GM20431 (cell line): ENCODE data around the gene OIT3.

Experiments used
- in situ Hi-C: fragments of 300-500 bp; cut with MseI, MboI; formaldehyde crosslinking; loops from one replicate; pipeline ENCODE4 v1.15.0; 2020; ENCODE audit warnings: low sequenced_read_pairs; ENCODE audit not compliant: unreplicated experiment

OIT3 gene

DNA sequence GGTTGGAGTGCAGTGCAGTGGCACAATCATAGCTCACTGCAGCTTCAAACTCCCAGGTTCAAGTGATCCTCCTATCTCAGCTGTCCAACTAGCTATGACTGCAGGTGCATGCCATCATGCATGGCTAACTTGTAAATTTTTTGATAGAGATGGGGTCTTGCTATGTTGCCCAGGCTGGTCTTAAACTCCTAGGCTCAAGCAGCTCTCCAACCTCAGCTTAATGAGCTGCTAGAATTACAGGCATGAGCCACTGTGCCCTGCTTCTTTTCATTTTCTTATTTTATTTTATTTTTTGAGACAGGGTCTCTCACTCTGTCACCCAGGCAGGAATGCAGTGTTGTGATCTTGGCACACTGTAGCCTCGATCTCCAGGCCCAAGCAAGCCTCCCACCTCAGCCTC is 53.4 kb downstream of the OIT3 start:
- in situ Hi-C loops, result no loop called here

GRCh38 chr10:72948762-72949161 is 55.2 kb downstream of the OIT3 start:
- in situ Hi-C loops, result no loop called here

GRCh38 chr10:72951760-72952159 is 58.2 kb downstream of the OIT3 start:
- in situ Hi-C loops, result no loop called here

DNA sequence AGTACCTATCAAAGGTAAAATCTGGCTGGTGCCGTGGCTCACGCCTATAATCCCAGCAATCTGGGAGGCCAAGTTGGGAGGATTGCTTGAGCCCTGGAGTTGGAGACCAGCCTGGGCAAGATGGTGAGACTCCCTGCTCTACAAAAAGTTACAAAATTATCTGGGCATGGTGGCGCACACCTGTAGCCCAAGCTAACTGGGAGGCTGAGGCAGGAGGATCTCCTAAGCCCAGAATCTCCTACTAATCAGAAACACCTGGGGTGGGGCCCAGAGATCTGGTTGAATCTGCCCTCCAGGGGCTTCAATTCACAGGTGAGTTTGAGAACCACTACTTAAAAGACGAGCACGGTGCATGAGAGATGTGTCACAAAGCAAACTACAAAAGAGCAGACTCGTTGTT is 58.6 kb downstream of the OIT3 start:
- in situ Hi-C loops, result no loop called here

- in situ Hi-C loops, result no loop called here
Measured at GRCh38 chr10:72952642-72953158, 59.2 kb downstream of the OIT3 start.

DNA sequence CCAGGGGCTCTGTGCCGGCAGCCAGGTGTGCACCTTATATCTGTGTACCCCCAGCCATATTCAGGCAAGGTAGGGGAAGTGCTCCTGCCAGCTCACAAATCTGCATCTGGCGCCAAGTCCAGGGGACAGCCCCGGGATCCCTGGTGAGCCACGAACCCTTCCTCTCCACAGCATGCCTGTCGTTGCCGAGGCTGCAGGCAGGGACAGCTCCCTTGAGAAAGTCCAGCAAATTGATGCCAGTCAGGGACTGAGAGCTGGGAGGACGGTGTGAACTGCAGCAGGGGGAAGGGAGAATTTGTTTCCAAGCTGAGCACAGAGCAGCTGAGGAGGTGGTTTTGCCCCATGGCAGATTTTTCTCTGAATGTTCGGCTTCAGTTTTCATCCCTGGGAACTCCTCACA is 60.1 kb downstream of the OIT3 start:
- in situ Hi-C loops, result no loop called here

GRCh38 chr10:72954230-72954595 is 60.7 kb downstream of the OIT3 start:
- in situ Hi-C loops, result no loop called here

DNA sequence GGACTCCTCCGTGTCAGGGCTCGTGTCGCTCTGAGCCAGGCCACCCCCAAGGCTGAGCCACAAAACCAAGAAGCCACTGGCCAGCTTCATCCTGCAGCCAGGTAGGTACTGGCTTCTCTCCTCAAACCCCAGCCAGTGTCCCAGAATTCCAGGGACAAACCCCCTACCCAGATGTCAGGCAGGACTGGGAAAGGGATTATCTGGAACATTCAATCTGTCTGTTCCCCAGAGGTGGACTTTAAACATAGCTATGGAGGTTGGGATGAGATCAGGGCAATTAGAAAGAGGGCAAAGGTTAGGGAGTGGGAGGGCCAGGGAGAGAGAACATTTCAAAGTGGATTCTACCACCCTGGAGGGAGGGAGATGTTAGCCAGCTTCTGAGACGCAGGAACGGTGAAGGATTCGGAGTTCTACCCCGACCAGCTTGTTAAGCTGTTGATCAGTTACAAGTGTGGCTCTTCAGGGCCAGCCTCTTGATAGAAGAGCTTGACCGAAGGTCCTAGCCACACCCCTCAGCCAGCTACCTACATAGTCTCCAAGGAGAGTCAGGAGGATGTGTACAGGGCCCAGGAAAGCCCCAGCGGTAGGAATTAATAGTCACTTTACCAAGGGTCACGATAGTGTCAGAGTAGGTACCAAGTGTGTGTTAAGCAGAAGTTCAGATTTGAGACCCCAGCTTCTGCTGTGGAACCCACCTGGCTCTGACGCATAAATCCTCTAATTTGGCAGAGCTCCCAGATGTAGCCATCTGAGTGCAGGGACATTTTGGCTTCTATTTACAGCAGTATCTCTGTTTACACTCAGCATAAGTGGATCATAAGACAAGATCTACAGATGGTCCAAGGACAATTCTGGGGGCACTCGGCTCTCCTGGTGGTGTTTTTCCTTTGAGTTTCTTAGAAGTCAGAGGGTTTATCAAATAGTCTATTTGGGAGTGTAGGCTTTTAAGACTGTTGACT is 61.3 kb downstream of the OIT3 start, which contains the start of gene PLA2G12B:
PLA2G12B (minus strand) TSS at position 211 of the 959 bp plus-strand sequence; CDS start at position 90, 121 bp downstream.
- in situ Hi-C loops, result no loop called here

DNA sequence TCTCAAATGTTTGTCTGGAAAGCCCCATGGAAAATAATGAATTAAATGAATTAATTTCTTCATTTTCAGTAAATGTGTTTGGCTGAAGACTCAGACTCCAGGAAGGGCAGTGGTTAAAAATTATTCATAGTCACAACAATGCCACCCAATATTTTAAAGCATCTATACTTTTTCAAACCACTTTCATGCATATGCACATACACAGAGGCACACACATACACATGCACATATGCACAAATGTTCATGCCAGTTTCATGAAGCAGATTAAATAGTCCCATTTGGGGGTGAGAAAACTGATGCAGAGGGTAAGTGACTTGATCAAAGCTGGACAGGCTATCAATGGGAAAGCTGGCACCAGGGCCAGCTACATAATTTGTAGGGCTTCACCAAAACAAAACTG is 62.5 kb downstream of the OIT3 start:
- in situ Hi-C loops, result no loop called here

DNA sequence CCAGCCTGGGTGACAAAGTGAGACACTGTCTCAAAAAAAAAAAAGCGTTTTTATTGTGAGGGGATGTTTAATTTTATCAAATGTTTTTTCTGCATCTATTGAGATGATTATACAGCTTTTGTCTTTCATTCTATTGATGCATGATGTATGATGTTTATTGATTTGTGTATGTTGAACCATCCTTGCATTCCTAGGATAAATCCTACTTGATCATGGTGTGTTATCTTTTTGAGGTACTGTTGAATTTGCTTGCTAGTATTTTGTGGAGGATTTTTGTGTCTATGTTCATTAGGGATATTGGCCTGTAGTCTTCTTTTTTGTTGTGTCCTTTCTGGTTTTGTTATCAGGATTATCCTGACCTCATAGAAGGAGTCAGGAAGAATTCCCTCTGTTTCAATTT is 83.3 kb downstream of the OIT3 start:
- in situ Hi-C loops, result no loop called here

GRCh38 chr10:72979709-72980108 is 86.2 kb downstream of the OIT3 start:
- in situ Hi-C loops, result no loop called here

DNA sequence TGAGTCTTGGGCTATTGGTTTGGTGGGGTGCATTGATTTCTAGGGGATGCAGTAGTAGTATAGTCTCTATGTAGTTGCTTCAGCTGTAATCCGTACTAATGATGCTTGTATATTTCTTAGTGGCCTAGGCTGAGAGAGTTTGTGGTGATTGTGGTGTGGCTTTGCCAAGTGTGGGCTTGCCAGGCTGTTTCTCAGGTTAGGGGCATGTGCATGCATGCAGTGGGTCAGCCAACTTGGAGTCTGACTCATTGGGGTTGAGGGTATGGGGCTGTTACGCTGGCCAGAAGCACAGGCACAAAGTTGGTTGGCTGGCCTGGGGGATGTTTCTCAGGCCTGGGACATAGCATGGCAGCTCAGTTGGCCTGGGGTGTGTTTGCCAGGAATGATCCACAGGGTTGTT is 86.8 kb downstream of the OIT3 start:
- in situ Hi-C loops, result no loop called here

GRCh38 chr10:72981028-72981881 is 87.7 kb downstream of the OIT3 start:
- in situ Hi-C loops, result no loop called here

- in situ Hi-C loops, result no loop called here
Measured at GRCh38 chr10:72981882-72982529, 88.5 kb downstream of the OIT3 start.
